NOMO-1 treated with dmso at 0.1 percent for 144 hours (cell line): Measurements from ENCODE around the gene DNAH14.

Experiments used
- DNase-seq: peaks from one replicate; lab custom pipeline; 2025; ENCODE audit not compliant: unreplicated experiment; lab: John Stamatoyannopoulos, UW

The DNAH14 gene

GRCh38 chr1:225389843-225390242 is 460.4 kb downstream of the DNAH14 start:
- DNase-seq, result no peak

- no peak for DNase-seq
These were observed 466.9 kb downstream of the DNAH14 start for GRCh38 chr1:225396357-225396756.

- no peak for DNase-seq
These were observed 471.5 kb downstream of the DNAH14 start for GRCh38 chr1:225400968-225401367.

- no peak for DNase-seq
These were observed 477.7 kb downstream of the DNAH14 start for GRCh38 chr1:225406976-225407725.

- no peak for DNase-seq
These were observed 478.3 kb downstream of the DNAH14 start for GRCh38 chr1:225407755-225408154.

GRCh38 chr1:225408249-225408648 is 478.8 kb downstream of the DNAH14 start:
- DNase-seq, result no peak

- no peak for DNase-seq
These were observed 479.6 kb downstream of the DNAH14 start for GRCh38 chr1:225409051-225409450.

GRCh38 chr1:225410036-225410435 is 480.6 kb downstream of the DNAH14 start:
- DNase-seq, result no peak

- DNase-seq, result no peak
These were observed 482.8 kb downstream of the DNAH14 start for GRCh38 chr1:225412321-225412720.

- no peak for DNase-seq
These were observed 483.4 kb downstream of the DNAH14 start for GRCh38 chr1:225412803-225413351.

GRCh38 chr1:225413708-225414375 is 484.4 kb downstream of the DNAH14 start:
- no peak for DNase-seq

GRCh38 chr1:225415307-225415706 is 485.8 kb downstream of the DNAH14 start:
- no peak for DNase-seq

GRCh38 chr1:225415967-225416745 is 486.7 kb downstream of the DNAH14 start:
- DNase-seq, result no peak

- no peak for DNase-seq
These were observed 488.6 kb downstream of the DNAH14 start for GRCh38 chr1:225418059-225418458.

GRCh38 chr1:225418598-225418997 is 489.1 kb downstream of the DNAH14 start:
- DNase-seq, result no peak

- no peak for DNase-seq
These were observed 492.6 kb downstream of the DNAH14 start for GRCh38 chr1:225422031-225422605.

- no peak for DNase-seq
These were observed 493.5 kb downstream of the DNAH14 start for GRCh38 chr1:225422795-225423517.

GRCh38 chr1:225423518-225423855 is 494.0 kb downstream of the DNAH14 start:
- no peak for DNase-seq

GRCh38 chr1:225424562-225425200 is 495.2 kb downstream of the DNAH14 start:
- DNase-seq, result no peak

GRCh38 chr1:225425201-225425786 is 495.8 kb downstream of the DNAH14 start:
- peak; percentile 43 for DNase-seq
